PC-9 (cell line): ENCODE measurements around the gene PASK. TPM values are rescaled to one million over a fixed set of nuclear protein-coding genes. Genes with fewer than 3 reads are reported as not detected.

Experiments
- BruUV-seq: library from RNA; stranded (reverse); fragments of 400-500 nt; replicated peaks from 2 replicates; lab custom pipeline; 2021; lab: Mats Ljungman, UMichigan
- CTCF ChIA-PET: fragments of 300-600 bp; sonication (Branson Sonifier 250); formaldehyde crosslinking; loops from one replicate; lab custom pipeline; 2022; ENCODE audit warnings: antibody characterized with exemption; lab: Charles Lee
- POLR2A ChIA-PET: fragments of 300-600 bp; sonication (Branson Sonifier 250); formaldehyde crosslinking; loops from one replicate; lab custom pipeline; 2022; ENCODE audit warnings: antibody characterized with exemption; ENCODE audit not compliant: unreplicated experiment; lab: Charles Lee
- DNase-seq, 2 experiments: peaks; one replicate each; pipeline versions ENCODE4 v3.0.0 to v3.0.0-alpha.2; 2015 to 2022; ENCODE audit warnings: mixed read lengths in 1 of 2
- H2AFZ ChIP-seq: fragments of 200-600 bp; sonication (generic); 2 replicates; pipeline ENCODE4 v1.8.1; 2017; ENCODE audit warnings: antibody characterized with exemption
- H3F3A ChIP-seq: fragments of 200-600 bp; sonication (generic); 2 replicates; pipeline ENCODE4 v1.8.1; 2017; ENCODE audit warnings: antibody characterized with exemption, mild to moderate bottlenecking, low read depth; ENCODE audit not compliant: insufficient read depth
- H3K27ac ChIP-seq: fragments of 200-600 bp; sonication (generic); 2 replicates; pipeline ENCODE4 v1.6.1; 2016; ENCODE audit warnings: mixed run types
- H3K27me3 ChIP-seq: fragments of 200-600 bp; sonication (generic); 2 replicates; pipeline ENCODE4 v1.6.1; 2016; ENCODE audit warnings: low read depth, mixed run types; ENCODE audit not compliant: insufficient read depth
- H3K36me3 ChIP-seq: fragments of 200-600 bp; sonication (generic); 2 replicates; pipeline ENCODE4 v1.6.1; 2016; ENCODE audit warnings: low read depth, mixed run types
- H3K4me1 ChIP-seq: fragments of 200-600 bp; sonication (generic); replicated peaks from 2 replicates; pipeline ENCODE4 v1.6.1; 2016; ENCODE audit warnings: mixed run types; ENCODE audit not compliant: insufficient read depth
- H3K4me2 ChIP-seq: fragments of 200-600 bp; sonication (generic); 2 replicates; pipeline ENCODE4 v1.6.1; 2017; ENCODE audit warnings: mixed run types
- H3K4me3 ChIP-seq: fragments of 200-600 bp; sonication (generic); 2 replicates; pipeline ENCODE4 v1.6.1; 2016; ENCODE audit warnings: mixed run types
- H3K79me2 ChIP-seq: fragments of 200-600 bp; sonication (generic); 2 replicates; pipeline ENCODE4 v1.6.1; 2017; ENCODE audit warnings: low read depth, mixed run types
- H3K9me2 ChIP-seq: fragments of 200-600 bp; sonication (generic); 2 replicates; pipeline ENCODE4 v1.8.1; 2017; ENCODE audit warnings: mild to moderate bottlenecking; ENCODE audit not compliant: insufficient read depth
- H3K9me3 ChIP-seq: fragments of 200-600 bp; sonication (generic); 2 replicates; pipeline ENCODE4 v1.8.1; 2016; ENCODE audit warnings: low read depth; ENCODE audit not compliant: insufficient read depth
- H4K20me1 ChIP-seq: fragments of 200-600 bp; sonication (generic); 2 replicates; pipeline ENCODE4 v1.8.1; 2017; ENCODE audit not compliant: insufficient read depth
- EZH2 ChIP-seq: fragments of 200-600 bp; sonication (generic); IDR thresholded peaks from 2 replicates; pipeline ENCODE4 v1.8.0; 2017; ENCODE audit warnings: antibody characterized with exemption, low read depth
- intact Hi-C: fragments of 100-400 bp; cut with micrococcal nuclease; formaldehyde crosslinking; loops from one replicate; pipeline ENCODE4 v1.10.0; 2022; ENCODE audit not compliant: unreplicated experiment
- total RNA-seq: library from RNA; stranded (reverse); gene quantifications from 2 replicates; pipeline ENCODE4 v1.2.3, GENCODE V29; 2021
- TF ChIP-seq, protein P1 (sequence below): fragments of 200-600 bp; sonication (generic); conservative IDR thresholded peaks from 2 replicates; pipeline ENCODE4 v1.6.1; 2017; ENCODE audit warnings: mixed run types, antibody characterized with exemption, mild to moderate bottlenecking, moderate library complexity

Gene PASK
- total RNA-seq, 1 experiment from 2014 or later = 77.5 TPM

DNA sequence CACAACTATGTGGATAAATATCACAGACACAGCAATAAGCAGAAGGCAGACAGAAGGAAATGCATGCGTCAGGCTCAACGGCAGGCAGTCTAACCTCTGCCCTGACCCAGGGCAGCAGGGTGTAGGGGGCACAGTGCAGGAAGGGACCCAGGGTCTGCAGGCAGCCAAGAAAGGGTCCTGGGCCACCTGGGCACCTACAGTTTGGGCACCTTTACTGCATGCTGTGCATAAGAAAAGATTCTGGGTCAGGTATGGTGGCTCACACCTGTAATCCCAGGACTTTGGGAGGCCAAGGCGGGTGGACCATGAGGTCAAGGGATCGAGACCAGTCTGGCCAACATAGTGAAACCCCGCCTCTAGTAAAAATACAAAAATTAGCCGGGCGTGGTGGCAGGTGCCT is 17.7 kb downstream of the PASK start:
- Histone ChIP-seq H3K9me3 (no peaks in the 10 kb centered on the region), H3K27me3 (no peaks in the 10 kb centered on the region), H3F3A (no peaks in the 10 kb centered on the region), H3K27ac (no peak overlapping the region), H3K4me2 (no peak overlapping the region), H3K36me3 (no peaks in the 10 kb centered on the region), H3K79me2 (no peaks in the 10 kb centered on the region), H4K20me1 (no peaks in the 10 kb centered on the region), H3K9me2 (no peaks in the 10 kb centered on the region), H3K4me1 (no peaks in the 10 kb centered on the region), H2AFZ (no peak overlapping the region), H3K4me3 (no peak overlapping the region)
- TF ChIP-seq EZH2 = no peak
- TF ChIP-seq, protein P1, sequence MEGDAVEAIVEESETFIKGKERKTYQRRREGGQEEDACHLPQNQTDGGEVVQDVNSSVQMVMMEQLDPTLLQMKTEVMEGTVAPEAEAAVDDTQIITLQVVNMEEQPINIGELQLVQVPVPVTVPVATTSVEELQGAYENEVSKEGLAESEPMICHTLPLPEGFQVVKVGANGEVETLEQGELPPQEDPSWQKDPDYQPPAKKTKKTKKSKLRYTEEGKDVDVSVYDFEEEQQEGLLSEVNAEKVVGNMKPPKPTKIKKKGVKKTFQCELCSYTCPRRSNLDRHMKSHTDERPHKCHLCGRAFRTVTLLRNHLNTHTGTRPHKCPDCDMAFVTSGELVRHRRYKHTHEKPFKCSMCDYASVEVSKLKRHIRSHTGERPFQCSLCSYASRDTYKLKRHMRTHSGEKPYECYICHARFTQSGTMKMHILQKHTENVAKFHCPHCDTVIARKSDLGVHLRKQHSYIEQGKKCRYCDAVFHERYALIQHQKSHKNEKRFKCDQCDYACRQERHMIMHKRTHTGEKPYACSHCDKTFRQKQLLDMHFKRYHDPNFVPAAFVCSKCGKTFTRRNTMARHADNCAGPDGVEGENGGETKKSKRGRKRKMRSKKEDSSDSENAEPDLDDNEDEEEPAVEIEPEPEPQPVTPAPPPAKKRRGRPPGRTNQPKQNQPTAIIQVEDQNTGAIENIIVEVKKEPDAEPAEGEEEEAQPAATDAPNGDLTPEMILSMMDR = no peak
- no peak for DNase-seq
- ChIA-PET POLR2A (no interaction called here), CTCF (no interaction called here)
- intact Hi-C loops = no loop called here
- BruUV-seq = no TSS peak

GRCh38 chr2:241130316-241130715 is 19.0 kb downstream of the PASK start:
- H3K36me3 ChIP-seq = no peaks in the 10 kb centered on the region
- H3K4me3 ChIP-seq = no peak overlapping the region
- no peak overlapping the region for H3K4me2 ChIP-seq
- H2AFZ ChIP-seq = no peak overlapping the region
- no TSS peak for BruUV-seq
- no peaks in the 10 kb centered on the region for H3K9me2 ChIP-seq
- ChIA-PET POLR2A (no interaction called here), CTCF (no interaction called here)
- no peaks in the 10 kb centered on the region for H3K79me2 ChIP-seq
- H3K4me1 ChIP-seq = no peaks in the 10 kb centered on the region
- no peak for DNase-seq
- no peak for TF ChIP-seq EZH2
- TF ChIP-seq, protein P1 = no peak
- intact Hi-C loops = no loop called here
- no peak overlapping the region for H3K27ac ChIP-seq
- H4K20me1 ChIP-seq = no peaks in the 10 kb centered on the region
- no peaks in the 10 kb centered on the region for H3K9me3 ChIP-seq
- H3F3A ChIP-seq = no peaks in the 10 kb centered on the region
- no peaks in the 10 kb centered on the region for H3K27me3 ChIP-seq

GRCh38 chr2:241129086-241129871 is 20.0 kb downstream of the PASK start:
- POLR2A ChIA-PET = no interaction called here
- H3K4me1 ChIP-seq = no peaks in the 10 kb centered on the region
- intact Hi-C loops = no loop called here
- no peaks in the 10 kb centered on the region for H3K9me2 ChIP-seq
- no peak overlapping the region for H3K4me2 ChIP-seq
- DNase-seq = no peak
- no peaks in the 10 kb centered on the region for H3K9me3 ChIP-seq
- H3K36me3 ChIP-seq = no peaks in the 10 kb centered on the region
- H2AFZ ChIP-seq = no peak overlapping the region
- no peak for TF ChIP-seq EZH2
- TF ChIP-seq, protein P1 = no peak
- H3K79me2 ChIP-seq = no peaks in the 10 kb centered on the region
- CTCF ChIA-PET = no interaction called here
- no peaks in the 10 kb centered on the region for H3K27me3 ChIP-seq
- H3K4me3 ChIP-seq = no peak overlapping the region
- no peaks in the 10 kb centered on the region for H4K20me1 ChIP-seq
- no peaks in the 10 kb centered on the region for H3F3A ChIP-seq
- BruUV-seq = no TSS peak
- no peak overlapping the region for H3K27ac ChIP-seq
